Keratinocyte (primary cell): Measurements from ENCODE around the gene FOXP4. TPM values are rescaled to one million over a fixed set of nuclear protein-coding genes. Genes with fewer than 3 reads are reported as not detected.

Experiments
- DNase-seq: peaks from one replicate; pipeline ENCODE4 v3.0.0-alpha.2; 2011; ENCODE audit warnings: low read depth, missing footprints, low spot score
- FAIRE-seq: peaks from 2 replicates; lab custom pipeline; 2011; peaks lifted over from hg19 to GRCh38; lab: Jason Lieb, UNC
- H2AFZ ChIP-seq: 2 replicates; pipeline ENCODE4 v1.6.0; 2012; ENCODE audit warnings: low read length, control low read depth, inconsistent platforms; ENCODE audit not compliant: control insufficient read depth
- H3K27ac ChIP-seq: 2 replicates; pipeline ENCODE4 v1.5.1; 2011; ENCODE audit warnings: low read length; ENCODE audit not compliant: control insufficient read depth, insufficient read depth
- H3K27me3 ChIP-seq: 3 replicates; pipeline ENCODE4 v1.6.0; 2011; ENCODE audit warnings: low read length; ENCODE audit not compliant: control insufficient read depth, insufficient read depth; ENCODE audit errors: extremely low read depth
- H3K36me3 ChIP-seq, 2 experiments: 2 replicates in 1 of 2; 3 replicates in 1 of 2; pipeline ENCODE4 v1.5.1; 2011; ENCODE audit warnings: low read length in 2 of 2, mild to moderate bottlenecking in 1 of 2; ENCODE audit not compliant: control insufficient read depth in 2 of 2, insufficient read depth in 2 of 2; ENCODE audit errors: extremely low read depth in 1 of 2
- H3K4me1 ChIP-seq: 3 replicates; pipeline ENCODE4 v1.5.1; 2011; ENCODE audit warnings: low read length; ENCODE audit not compliant: control insufficient read depth, insufficient read depth; ENCODE audit errors: extremely low read depth
- H3K4me2 ChIP-seq: 3 replicates; pipeline ENCODE4 v1.6.0; 2011; ENCODE audit warnings: low read depth, low read length; ENCODE audit not compliant: control insufficient read depth, insufficient read depth; ENCODE audit errors: extremely low read depth
- H3K4me3 ChIP-seq, 3 experiments: fragments of 200-600 bp in 1 of 3; sonication (generic) in 1 of 3; 2 replicates in 2 of 3; 3 replicates in 1 of 3; pipeline ENCODE4 v1.5.1; 2011 to 2016; ENCODE audit warnings: low read length in 3 of 3, mild to moderate bottlenecking in 3 of 3, control low read depth in 2 of 3, inconsistent platforms in 1 of 3, low read depth in 1 of 3, mixed read lengths in 1 of 3, mixed run types in 1 of 3, moderate library complexity in 1 of 3; ENCODE audit not compliant: control insufficient read depth in 2 of 3, insufficient read depth in 2 of 3; ENCODE audit errors: extremely low read depth in 1 of 3
- H3K79me2 ChIP-seq: 2 replicates; pipeline ENCODE4 v1.6.0; 2012; ENCODE audit warnings: low read length; ENCODE audit not compliant: control insufficient read depth, insufficient read depth
- H3K9ac ChIP-seq: 3 replicates; pipeline ENCODE4 v1.6.0; 2011; ENCODE audit warnings: low read length; ENCODE audit not compliant: control insufficient read depth, insufficient read depth; ENCODE audit errors: extremely low read depth
- H3K9me1 ChIP-seq: 3 replicates; pipeline ENCODE4 v1.6.0; 2011; ENCODE audit warnings: low read length; ENCODE audit not compliant: control insufficient read depth, insufficient read depth; ENCODE audit errors: extremely low read depth
- H3K9me3 ChIP-seq: 2 replicates; pipeline ENCODE4 v1.5.1; 2012; ENCODE audit warnings: low read depth, low read length; ENCODE audit not compliant: control insufficient read depth
- H4K20me1 ChIP-seq: 3 replicates; pipeline ENCODE4 v1.6.0; 2011; ENCODE audit warnings: low read length; ENCODE audit not compliant: control insufficient read depth, insufficient read depth; ENCODE audit errors: extremely low read depth
- EZH2 ChIP-seq: IDR thresholded peaks from one replicate; pipeline ENCODE4 v1.6.1; 2012; ENCODE audit warnings: inconsistent platforms, mild to moderate bottlenecking, low read length, moderate library complexity
- dilution Hi-C: fragments of 300-500 bp; cut with MboI; formaldehyde crosslinking; loops from one replicate; pipeline ENCODE4 v1.7.0; 2020; ENCODE audit warnings: low sequenced_read_pairs; ENCODE audit not compliant: extremely low pct_ligation_motif_present
- polyA plus RNA-seq, 5 experiments: library from polyadenylated mRNA; depleted of rRNA in 3 of 5; stranded (reverse) in 3 of 5; stranded (forward) in 1 of 5; unstranded in 1 of 5; fragments of >200 nt; gene quantifications; 1 replicate in 1 of 5; 2 replicates in 3 of 5; 3 replicates in 1 of 5; pipeline versions ENCODE4 v1.2.1 to v1.2.3, GENCODE V29; 2011 to 2012; ENCODE audit warnings: missing spikeins in 2 of 5, low read depth in 1 of 5, low replicate concordance in 1 of 5
- TF ChIP-seq, protein P1 (sequence below), 3 experiments: IDR thresholded peaks in 1 of 3; conservative IDR thresholded peaks in 1 of 3; optimal IDR thresholded peaks in 1 of 3; 2 replicates in 2 of 3; 3 replicates in 1 of 3; pipeline versions ENCODE3 to v1.5.1; 2011; ENCODE audit warnings: low read length in 3 of 3, mild to moderate bottlenecking in 3 of 3, moderate library complexity in 2 of 3, control low read depth in 1 of 3, inconsistent platforms in 1 of 3; ENCODE audit not compliant: insufficient read depth in 2 of 3; ENCODE audit errors: extremely low read depth in 1 of 3

FOXP4 gene
- polyA plus RNA-seq, 1 donor (not counting 4 experiments of a cell fraction or from before 2014, with no cell fraction given), result 1.1 TPM

DNA sequence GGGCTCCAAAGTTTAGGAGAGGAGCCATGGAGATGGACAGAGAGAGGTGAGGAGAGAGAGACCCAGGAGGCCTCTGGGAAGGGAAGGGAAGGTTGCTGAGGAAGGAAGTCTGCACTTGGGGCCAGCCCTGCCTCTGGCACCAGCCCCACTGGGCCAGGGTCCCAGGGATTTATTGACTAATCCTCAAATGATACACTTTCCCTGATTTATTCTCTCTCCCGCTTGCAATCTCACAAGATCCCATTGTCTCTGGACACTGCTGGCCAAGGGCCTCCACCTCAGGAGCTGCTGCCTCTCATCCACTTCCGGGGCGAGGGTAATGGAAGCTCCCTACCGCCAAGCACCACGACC is 43.6 kb upstream of the FOXP4 start:
- no peak overlapping the region for H3K27ac ChIP-seq
- no peak overlapping the region for H3K4me2 ChIP-seq
- peaks cover 13% of the 10 kb centered on the region for H3K4me1 ChIP-seq
- dilution Hi-C loops, result no loop called here
- peaks cover 44% of the 10 kb centered on the region for H3K27me3 ChIP-seq
- no peaks in the 10 kb centered on the region for H3K9me3 ChIP-seq
- no peak overlapping the region for H3K4me3 ChIP-seq
- H3K36me3 ChIP-seq, result no peaks in the 10 kb centered on the region
- no peaks in the 10 kb centered on the region for H3K9me1 ChIP-seq
- FAIRE-seq (no peak), DNase-seq (no peak)
- no peak overlapping the region for H3K9ac ChIP-seq
- H2AFZ ChIP-seq, result no peak overlapping the region
- no peak for TF ChIP-seq EZH2
- TF ChIP-seq, protein P1, sequence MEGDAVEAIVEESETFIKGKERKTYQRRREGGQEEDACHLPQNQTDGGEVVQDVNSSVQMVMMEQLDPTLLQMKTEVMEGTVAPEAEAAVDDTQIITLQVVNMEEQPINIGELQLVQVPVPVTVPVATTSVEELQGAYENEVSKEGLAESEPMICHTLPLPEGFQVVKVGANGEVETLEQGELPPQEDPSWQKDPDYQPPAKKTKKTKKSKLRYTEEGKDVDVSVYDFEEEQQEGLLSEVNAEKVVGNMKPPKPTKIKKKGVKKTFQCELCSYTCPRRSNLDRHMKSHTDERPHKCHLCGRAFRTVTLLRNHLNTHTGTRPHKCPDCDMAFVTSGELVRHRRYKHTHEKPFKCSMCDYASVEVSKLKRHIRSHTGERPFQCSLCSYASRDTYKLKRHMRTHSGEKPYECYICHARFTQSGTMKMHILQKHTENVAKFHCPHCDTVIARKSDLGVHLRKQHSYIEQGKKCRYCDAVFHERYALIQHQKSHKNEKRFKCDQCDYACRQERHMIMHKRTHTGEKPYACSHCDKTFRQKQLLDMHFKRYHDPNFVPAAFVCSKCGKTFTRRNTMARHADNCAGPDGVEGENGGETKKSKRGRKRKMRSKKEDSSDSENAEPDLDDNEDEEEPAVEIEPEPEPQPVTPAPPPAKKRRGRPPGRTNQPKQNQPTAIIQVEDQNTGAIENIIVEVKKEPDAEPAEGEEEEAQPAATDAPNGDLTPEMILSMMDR (optimal IDR thresholded peaks at IDR 0.05 in 1 of 3, IDR thresholded peaks at IDR 0.05 in 1 of 3, conservative IDR thresholded peaks at IDR 0.05 in 1 of 3; ENCODE audit: extremely low read depth in 1 of 3, insufficient read depth in 2 of 3, low read length in 3 of 3), result no peak
- H4K20me1 ChIP-seq, result no peaks in the 10 kb centered on the region
- no peaks in the 10 kb centered on the region for H3K79me2 ChIP-seq

DNA sequence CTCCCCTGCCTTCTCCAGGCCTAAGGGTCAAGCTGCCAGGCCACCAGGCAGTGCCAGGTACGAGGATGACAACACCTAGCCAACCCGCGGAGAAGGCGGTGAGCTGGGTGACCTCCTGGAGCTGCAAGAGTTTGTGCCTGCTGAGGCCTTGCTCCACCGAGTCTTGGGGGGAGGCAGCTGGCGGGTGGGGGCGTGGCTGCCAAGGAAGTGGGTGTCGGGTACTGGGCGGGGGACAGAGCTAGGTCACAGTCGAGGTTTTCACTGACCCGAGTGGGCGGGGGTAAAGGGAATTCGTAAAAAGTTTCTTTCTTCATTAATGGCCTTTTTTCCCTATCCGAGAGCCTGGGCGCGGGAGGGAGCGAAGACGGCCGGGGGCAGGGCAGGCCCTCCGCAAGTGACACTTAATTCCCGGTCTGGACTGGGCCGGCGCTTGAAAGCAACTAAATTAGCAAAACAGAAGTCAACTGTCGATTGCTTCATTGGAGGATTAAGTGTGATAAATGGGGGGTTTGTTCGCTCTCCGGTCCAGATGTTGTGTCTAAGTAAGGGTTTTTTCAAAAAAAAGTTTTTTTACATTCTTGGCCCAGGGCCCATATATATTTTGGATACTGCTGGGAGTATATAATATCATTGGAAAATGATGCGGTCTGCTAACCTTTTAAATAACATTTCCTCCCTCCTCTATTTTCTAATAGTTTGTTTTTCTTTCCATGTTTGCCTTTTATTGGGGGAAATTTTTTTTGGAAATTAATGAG is 43.1 kb upstream of the FOXP4 start:
- peaks cover 46% of the 10 kb centered on the region for H3K27me3 ChIP-seq
- no peak overlapping the region for H3K9ac ChIP-seq
- dilution Hi-C loops, result no loop called here

More for the DNA sequence above, 43.1 kb upstream of the FOXP4 start:
- Histone ChIP-seq H3K4me3 (no peak overlapping the region), H3K9me1 (no peaks in the 10 kb centered on the region), H2AFZ (no peak overlapping the region), H3K79me2 (no peaks in the 10 kb centered on the region), H4K20me1 (no peaks in the 10 kb centered on the region), H3K4me2 (no peak overlapping the region), H3K9me3 (no peaks in the 10 kb centered on the region), H3K4me1 (peaks cover 13% of the 10 kb centered on the region), H3K27ac (no peak overlapping the region), H3K36me3 (no peaks in the 10 kb centered on the region)
- FAIRE-seq (no peak), DNase-seq (no peak)
- no peak for TF ChIP-seq EZH2
- TF ChIP-seq, protein P1 (optimal IDR thresholded peaks at IDR 0.05 in 1 of 3, IDR thresholded peaks at IDR 0.05 in 1 of 3, conservative IDR thresholded peaks at IDR 0.05 in 1 of 3; ENCODE audit: extremely low read depth in 1 of 3, insufficient read depth in 2 of 3, low read length in 3 of 3), result no peak
